Measurements from ENCODE around the gene BRAF.
A peak's percentile ranks its signal among the peaks of the same experiment; 100 is the strongest.
"Not testable (repeated sequence)": the region's sequence is repeated elsewhere in the genome, so short reads cannot be mapped to it uniquely, and the experiment has no call there.

Gene BRAF

DNA sequence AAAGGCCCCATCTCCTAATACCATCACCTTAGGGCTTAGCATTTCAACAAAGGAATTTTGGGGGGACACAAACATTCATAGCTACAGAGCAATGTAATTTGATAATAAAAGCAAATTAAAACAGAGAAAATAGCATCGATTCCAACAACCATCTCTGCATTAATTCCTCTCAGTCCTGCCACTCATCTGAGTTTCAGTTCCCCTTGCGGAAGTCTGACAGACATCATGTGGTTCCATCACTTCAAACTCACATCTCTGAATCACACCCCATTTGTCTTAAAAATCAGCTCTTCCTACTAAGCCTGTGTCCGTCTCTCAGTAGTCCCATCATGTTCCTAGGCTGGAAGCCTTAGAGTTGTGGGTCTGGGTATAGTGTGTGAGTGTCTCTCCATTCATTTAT is 248.4 kb downstream of the BRAF start:
- no peak for DNase-seq

DNA sequence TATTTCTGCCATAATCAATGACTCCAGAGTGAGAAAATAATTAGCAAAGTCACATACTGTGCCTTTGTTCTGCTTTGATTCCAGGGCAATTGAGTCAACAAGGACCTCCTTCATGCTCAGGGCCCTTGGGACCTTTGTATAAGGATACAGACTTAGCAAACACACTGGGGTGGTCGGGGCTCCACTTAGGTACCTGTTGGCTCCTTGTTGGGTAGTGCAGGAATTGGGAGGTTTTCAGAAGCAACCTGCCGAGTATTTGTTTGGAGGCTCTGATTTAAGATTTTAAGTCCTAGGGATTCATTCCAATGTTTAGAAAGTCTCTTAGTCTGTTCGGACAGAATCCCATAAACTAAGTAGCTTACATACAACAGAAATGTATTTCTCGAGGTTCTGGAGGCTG is 249.0 kb downstream of the BRAF start:
- DNase-seq: no peak

DNA sequence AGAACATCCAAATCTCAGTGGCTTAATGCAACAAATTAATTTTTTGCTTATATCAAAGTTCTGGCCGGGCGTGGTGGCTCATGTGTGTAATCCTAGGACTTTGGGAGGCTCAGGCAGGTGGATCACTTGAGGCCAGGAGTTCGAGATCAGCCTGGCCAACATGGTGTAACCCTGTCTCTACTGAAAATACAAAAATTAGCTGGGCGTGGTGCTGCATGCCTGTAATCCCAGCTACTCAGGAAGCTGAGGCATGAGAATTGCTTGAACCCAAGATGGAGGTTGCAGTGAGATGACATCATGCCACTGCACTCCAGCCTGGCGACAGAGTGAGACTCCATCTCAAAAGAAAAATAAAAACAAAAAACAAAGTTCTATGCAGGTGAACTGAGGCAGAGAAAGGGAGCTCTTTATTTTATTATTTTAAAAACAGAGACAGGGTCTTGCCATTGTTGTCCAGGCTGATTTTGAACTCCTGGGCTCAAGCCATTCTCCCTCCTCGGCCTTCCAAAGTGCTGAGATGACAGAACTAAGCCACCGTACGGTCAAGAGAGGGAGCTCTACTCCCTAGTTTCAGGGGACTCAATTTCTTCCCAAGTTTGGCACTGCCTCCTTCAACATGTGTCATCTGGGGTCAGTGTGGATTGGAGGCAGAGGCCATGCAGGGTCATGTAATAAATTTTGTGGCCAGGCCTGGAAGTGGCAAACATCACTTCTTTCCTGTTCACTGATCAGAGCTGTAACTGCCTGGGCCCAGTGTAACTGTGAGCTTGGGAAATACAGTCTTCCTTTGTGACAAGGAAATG is 249.6 kb downstream of the BRAF start:
- no peak for DNase-seq

DNA sequence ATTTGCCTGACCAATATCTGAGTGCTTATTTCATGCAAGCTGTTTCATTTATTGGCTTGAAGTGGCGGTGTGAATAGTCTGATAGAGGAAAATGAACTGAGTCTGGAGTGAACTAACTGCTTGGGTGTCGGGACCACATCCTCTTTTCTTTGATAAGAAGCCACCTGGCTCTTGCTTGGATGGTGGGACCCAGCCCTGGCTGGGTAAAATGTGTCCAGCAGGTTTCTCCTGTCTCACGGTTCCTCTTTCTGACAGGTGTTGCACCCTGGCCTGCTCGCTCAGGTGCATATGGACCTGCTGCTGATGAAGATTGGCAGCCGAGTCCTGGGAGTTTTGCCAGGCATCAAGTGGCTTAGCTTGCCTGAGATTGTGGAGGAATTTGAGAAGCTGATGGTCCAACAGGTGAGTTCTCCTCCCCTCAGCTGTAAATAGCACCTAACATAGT is 250.4 kb downstream of the BRAF start:
- no peak for DNase-seq

DNA sequence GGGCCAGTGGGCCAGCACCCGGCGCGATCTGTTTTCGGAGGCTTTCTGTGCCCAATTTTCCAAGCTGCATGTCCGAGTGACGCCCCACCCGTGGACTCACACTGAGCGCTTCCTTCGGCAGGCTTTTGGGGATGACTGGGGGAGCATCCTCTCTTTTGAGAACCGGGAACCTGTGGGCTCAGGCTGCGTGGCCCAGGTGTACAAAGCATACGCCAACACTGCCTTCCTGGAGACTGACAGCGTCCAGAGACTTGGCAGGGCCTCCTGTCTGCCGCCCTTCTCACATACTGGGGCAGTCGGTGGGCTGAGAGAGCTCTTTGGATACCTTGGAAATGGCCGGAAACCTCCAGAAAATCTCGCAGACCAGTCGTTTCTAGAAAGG is 251.0 kb downstream of the BRAF start:
- DNase-seq: no peak

DNA sequence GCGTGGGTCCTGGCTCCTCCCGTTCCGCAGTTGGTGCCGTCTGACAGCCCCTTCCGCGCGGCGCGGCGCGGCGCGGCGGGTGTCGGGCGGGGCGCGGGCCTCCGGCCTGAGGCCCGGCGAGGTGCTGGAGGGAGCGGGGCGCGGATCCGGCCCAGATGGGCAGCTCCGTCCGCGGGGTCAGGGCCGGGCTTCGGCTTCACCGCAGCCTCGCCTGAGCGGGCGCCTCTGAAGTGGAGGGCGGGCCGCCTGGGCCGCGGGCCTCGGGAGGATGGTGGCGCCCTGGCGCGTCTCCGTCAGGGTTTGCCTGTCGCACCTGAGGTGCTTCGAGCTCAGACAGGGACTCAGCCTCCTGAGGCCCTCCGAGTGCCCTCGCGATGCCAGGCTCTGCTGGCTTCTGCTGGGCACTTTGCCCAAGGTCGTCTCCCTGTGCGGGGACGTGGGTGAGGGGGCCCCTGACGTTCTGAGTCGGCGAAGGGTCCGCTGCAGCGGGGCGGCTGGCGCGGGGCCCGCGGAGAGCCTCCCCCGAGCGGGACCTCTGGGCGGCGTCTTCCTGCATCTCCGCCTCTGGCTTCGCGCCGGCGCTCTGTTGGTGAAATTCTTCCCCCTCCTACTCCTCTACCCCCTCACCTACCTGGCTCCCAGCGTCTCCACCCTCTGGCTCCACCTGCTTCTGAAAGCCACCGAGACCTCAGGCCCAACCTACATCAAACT is 251.5 kb downstream of the BRAF start:
- DNase-seq: peak; percentile 61

DNA sequence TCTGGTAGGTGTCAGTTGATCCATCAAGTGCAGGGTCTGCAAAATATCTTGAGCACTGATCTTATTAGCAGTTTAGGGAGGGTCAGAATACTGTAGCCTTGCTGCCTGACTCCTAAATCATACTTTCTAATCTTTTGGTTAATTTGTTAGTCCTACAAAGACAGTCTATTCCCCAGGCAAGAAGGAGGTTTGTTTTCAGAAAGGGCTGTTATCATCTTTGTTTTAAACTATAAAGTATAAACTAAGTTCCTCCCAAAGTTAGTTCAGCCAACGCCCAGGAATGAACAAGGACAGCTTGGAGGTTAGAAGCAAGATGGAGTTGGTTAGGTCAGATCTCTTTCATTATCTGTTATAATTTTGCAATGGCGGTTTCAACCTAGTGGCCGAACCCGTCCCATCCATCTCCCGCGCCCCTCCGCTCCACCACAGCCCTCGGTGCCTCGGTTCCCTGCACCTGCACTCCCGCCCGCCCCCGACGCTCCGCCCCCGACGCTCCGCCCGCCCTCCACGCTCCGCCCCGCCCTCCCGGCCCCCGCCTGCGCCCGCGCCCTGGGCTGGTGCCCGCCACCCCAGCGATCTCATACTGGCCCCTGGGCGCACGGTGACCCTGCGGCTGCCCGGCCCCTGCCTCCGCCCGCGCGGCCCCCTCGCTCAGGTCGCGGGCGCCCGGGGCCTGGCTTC is 252.2 kb downstream of the BRAF start, which contains the start of gene ADCK2:
TSS of gene ADCK2 (plus strand) at position 564 of the 681 bp plus-strand sequence. CDS start 386 bp downstream, outside the sequence.
- DNase-seq: peak; percentile 33

DNA sequence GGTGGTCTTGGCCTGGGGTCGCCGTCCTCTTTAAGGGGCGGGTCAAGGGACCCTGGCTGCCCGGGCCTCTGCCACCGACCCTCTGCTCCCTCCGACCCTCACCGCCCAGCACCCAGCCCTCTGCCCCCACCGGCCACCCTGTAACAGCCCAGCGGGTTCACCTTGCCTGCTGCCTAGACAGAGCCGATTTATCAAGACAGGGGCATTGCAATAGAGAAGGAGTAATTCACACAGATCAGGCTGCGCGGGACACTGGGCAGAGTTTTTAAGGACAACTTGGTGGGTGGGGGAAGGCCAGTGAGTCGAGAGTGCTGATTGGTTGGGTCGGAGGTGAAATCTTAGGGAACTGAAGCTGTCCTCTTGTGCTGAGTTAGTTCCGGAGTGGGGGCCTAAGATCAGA is 252.8 kb downstream of the BRAF start:
- no peak for DNase-seq

DNA sequence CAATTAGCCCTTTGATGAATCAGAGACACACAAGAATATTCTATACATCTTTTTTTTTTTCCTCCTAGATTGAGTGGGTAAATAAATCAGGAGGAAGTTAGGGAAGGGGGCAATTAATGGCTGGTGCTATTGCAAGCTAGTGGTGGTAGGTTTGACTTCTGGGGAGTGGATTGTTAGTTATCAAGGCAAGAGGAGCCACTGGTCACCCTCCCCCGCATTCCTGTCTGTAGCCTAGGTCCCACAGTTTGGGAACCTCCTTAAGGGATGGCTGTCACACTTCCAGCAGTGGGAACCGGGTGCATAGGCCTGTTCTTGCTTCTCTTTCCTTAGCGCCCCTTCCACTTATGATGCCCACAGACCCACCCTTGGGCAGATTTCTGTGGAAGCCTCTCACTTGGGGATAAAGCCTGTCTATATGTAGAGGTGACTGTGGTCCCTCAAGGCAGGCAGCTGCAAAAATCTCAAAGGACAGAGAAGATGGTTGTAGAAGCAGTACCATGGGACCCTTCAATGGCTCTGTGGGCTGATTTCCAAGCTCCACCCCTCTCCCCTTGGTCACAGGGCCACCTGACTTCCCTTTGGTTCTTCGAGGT is 254.3 kb downstream of the BRAF start:
- no peak for DNase-seq

DNA sequence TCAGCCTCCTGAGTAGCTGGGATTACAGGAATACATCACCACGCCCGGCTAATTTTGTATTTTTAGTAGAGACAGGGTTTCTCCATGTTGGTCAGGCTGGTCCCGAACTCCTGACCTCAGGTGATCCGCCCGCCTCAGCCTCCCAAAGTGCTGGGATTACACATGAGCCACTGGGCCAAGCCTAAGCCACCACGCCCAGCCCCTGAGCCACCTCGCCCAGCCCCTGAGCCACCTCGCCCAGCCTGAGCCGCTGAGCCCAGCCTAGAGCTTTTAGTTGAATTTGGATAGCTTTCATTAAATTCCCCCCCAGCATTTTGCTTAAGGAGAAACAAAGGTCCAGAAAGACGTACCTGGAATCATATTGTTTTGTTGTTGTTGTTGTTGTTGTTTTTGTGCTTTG is 254.9 kb downstream of the BRAF start:
- DNase-seq: not testable (repeated sequence)

DNA sequence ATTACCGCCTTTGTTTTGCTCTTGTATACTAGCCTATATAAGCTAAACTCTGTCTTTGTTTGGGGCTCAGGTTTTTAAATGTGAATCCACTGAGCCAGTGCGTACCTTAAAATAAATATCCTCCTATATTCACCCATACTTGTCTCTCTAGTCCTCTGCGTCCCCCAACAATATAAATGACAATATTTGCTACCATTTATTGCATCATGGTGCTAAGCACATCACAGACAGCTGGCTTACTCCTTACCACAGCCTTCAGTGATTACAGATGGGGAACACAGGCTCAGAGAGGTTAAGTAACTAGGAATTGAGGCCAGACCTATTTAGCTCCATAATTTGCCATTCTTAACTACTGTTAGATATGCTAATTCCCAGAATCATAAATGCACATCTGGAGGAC is 255.4 kb downstream of the BRAF start:
- no peak for DNase-seq
